GM21825 (cell line): ENCODE results near the gene C10orf120.

Source experiments
- ATAC-seq: cut with Tn5 transposase; IDR thresholded peaks from one replicate; pipeline ENCODE4 v1.9.1; 2021; ENCODE audit warnings: mild to moderate bottlenecking, moderate library complexity; ENCODE audit not compliant: unreplicated experiment

C10orf120 gene

DNA sequence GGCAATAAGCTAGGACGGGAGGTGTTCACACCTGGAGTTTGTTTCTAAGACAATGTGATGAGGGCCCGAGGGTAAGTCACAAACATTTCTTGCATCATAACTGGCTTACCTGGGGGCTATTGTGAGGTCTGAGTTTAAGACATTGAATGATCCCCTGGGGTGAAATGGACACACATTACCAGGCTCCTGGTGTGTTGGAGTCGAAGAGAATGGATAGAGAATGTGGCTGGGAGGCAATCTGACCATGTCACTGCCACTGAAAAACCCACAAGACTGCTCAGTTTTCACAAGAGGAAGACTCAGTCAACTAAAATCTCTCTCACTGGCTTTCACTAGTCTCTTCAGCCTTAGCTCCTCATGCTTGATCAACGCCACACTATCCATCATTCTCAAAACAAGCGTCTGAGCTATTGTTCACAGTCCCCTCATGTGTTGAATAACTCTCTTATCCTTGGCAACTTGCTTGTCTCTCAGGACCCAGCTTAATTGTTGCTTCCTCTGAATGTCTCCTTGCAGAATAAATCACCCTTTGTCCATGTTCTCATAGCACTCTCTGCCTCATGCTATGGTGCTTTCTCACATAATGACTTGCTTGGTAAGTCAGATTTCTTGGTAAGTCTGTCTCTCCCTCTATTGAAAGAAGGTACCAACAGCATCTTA, at the start of gene C10orf120:
TSS of gene C10orf120 (minus strand) at position 51 of the 660 bp plus-strand sequence. CDS start 56 bp downstream, outside the sequence.
- ATAC-seq: no peak

DNA sequence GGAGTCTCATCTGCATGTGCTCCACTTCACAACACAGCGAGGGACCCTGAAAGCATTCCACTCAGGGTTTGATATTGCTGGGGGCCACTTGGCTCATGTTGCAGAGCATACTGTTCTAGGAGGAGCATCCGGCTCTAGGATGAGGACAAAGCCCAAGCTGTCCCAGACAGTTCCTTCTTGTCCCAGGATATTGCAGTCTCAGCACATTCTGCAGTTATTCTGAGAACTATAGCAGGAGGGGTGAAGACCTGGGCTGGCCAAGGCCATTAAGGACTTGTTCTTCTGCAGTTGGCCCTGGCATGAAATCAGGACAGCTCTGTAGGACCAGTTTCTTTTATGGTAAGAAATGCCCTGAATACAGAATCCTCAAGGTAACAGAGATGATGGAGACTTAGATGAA, 48.9 kb upstream of the C10orf120 start:
- no peak for ATAC-seq

GRCh38 chr10:122746408-122746807, 46.8 kb upstream of the C10orf120 start:
- ATAC-seq: no peak

DNA sequence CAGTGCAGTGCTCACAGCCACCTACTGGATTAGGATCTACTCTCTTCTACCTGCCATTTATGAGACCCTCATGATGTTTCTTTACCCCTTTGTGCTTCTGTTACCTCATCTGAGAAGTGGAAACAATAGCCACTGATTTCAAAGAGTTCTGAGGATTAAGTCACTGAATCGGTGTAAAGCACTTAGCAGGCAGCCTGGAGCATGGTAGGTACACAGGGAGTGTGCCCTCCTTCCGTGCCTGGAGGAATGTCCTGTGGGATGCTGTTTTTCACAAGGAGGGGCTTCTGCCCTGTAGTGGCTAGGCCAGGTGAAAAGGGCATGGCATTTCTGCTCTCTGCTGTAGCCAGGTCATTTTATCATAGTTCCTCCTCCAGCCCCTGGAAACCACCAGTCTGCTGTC, 44.6 kb upstream of the C10orf120 start:
- no peak for ATAC-seq

- ATAC-seq: no peak
These were observed 41.0 kb upstream of the C10orf120 start for GRCh38 chr10:122740640-122741039.

DNA sequence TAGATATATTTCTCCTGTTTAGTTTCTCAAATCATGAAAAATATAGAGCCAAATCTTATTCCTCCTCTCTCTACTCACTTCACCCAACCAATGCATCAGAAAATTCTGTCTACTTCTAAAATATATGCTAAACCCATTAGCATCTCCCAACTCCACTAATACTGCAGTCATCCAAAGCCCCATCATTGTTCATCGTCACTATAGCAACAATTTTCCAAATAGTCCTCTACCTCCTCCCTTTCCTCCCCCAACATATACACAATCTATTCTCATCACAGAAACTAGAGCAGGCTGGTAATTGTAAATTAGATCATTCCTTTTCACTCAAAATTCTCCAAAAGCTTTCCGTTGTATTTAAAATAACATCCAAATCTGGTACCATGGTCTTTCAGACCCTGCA, 38.4 kb upstream of the C10orf120 start:
- ATAC-seq: no peak

DNA sequence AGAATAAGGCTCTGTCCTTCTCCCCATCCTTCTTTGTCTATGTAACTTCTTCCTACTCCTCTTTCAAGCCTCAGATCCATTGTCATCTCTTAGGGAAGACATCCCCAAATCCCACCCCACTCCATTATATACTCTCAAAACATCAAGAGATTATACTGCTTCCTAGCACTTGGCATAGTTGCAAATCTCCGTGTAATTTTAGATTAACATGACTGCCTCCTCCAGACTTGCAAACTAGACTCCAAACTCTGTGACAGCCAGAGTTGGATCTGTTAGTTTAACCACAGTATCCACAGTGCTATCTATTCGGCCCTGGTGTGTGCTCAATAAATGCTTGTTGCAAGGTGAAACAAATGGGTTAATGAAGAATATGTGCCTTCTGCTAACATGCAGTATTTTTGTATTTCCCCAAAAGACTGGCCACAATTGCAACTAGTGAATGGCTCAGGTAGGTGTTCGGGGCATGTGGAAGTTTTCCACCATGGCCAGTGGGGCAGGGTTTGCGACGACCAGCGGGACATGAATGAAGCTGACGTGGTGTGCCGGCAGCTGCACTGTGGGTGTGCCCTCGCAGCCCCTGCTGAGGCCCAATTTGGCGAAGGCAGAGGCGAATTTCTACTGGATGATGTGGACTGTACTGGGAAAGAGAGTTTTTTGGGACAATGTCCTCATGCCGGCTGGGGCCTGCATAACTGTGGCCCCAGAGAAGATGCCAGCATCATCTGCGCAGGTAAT, 34.5 kb upstream of the C10orf120 start:
- no peak for ATAC-seq

DNA sequence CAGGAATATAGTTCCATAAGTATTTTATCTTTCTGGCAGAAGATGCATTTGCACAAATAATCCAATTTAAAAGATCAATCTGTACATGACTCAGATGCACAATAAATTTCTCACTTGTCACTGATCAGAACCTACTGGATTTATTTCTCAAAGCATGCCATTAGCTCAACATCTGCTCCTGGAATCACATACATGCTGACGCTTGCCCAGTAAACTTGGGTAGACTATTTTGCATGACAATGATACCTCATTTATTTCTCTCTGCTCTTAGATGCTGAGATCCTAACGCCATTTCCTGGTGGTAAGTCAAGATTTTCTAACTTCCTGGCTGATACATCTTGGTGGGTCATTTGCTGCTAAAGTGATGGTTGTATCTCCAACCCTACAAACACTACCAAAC, 33.8 kb upstream of the C10orf120 start:
- no peak for ATAC-seq

DNA sequence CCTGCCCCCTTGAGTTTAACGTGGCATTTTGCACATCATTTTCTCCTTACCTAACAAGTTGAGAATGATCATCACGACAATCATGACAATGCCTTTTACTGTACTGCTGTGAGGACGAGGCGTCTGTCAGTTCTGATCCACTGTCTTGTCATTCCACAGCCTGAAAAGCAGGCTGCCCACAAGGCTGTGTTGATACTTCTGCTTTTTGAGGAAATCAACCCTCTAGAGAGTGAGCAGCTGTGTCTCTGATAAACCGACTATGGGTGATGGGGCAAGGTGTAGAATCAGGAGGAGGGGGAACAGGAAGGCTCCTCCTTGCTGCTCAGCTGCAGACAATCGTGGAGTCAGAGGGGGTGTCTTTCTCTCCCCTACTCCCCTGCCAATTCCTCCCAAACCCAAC, 30.6 kb upstream of the C10orf120 start:
- ATAC-seq: no peak

GRCh38 chr10:122729126-122729525, 29.5 kb upstream of the C10orf120 start:
- no peak for ATAC-seq

GRCh38 chr10:122727426-122727825, 27.8 kb upstream of the C10orf120 start:
- ATAC-seq: no peak

- no peak for ATAC-seq
These were observed 26.1 kb upstream of the C10orf120 start for GRCh38 chr10:122725768-122726167.

DNA sequence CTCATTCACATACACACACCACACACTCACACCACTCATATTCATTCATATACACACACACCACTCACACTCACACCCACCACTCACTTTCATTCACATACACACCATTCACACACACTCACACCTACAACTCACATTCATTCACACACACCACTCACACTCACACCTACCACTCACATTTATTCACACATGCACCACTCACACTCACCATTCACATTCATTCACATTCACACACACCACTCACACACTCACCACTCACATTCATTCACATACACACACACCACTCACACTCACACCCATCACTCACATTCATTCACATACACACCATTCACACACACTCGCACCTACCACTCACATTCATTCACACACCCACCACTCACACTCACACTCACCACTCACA, 25.4 kb upstream of the C10orf120 start:
- ATAC-seq: no peak

DNA sequence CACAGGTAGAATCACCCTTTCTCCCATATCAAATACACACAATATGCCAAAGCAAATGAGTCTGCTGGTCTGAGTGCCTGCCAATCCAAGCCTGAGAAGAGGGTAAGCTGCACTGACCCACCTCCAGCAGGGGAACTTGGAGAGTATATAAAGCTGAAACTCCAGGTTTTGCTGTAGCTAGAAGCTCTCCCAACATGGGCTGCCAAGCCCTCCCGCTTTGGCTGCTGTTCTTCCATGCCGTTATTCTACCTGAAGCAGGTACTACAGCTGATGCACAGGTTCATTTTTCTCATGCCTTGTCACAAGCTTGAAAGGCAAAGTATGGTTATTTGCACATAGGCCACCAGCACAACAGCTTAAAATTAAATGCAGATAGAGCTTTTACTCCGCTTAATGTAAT, 21.5 kb upstream of the C10orf120 start:
- no peak for ATAC-seq

DNA sequence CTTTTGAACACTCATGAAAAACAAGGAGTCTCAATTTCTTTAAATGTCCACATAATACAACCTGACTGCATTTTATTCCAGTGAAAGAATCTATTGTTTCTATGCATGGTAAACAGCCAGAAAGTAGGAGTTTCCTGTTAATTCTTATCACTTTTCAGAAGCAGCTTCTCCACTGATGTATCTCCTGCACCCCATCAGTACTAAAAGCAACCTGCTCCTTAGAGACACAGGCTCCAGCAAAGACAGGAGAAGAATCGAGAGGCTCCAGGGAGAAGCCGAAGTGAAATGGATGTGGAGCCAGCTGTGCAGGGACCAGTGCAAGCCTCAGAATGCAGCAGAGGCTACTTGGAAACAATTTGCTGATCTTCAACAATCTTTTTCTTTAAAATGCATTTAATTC, 16.4 kb upstream of the C10orf120 start:
- no peak for ATAC-seq

- no peak for ATAC-seq
These were observed 15.9 kb upstream of the C10orf120 start for GRCh38 chr10:122715576-122715975.

DNA sequence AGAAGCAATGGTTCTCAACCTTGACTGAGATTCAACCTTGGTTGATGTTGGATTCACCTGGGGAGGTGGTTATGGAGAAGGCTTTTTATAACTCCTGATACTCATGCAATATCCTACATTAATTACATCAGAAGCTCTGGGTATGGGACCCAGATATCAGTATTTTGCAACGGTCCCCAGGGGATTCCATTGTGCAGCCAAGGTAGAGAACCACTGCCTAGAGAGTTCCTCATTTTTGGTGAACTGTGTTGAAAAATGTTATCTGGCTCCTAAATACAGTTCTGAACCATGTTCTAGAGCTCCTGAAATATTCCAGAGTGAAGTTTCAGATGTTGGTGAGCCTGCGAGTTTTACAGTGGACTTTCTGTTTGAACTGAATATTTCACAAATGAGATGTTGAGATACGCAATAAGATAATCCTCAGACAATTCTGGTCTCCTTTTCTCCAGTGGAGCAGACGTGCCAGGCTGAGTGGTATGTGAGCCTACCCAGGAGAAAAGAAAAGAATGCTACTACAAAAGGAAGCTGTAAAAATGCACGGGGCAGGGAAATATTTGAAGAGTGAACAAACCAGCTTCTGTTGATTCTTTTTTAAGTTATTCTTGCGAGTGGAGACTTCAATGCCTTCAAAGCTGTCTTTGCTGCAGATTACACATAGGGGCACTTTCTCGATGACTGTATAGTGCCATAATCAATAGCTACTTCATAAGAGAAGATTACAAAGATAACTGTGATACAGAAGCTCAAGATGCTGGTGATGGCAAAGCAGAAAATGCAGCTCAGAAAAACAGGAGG, 13.6 kb upstream of the C10orf120 start:
- no peak for ATAC-seq

GRCh38 chr10:122710576-122710975, 10.9 kb upstream of the C10orf120 start:
- ATAC-seq: no peak

GRCh38 chr10:122709971-122710370, 10.3 kb upstream of the C10orf120 start:
- no peak for ATAC-seq

- no peak for ATAC-seq
These were observed 7.9 kb upstream of the C10orf120 start for GRCh38 chr10:122707535-122707934.

- no peak for ATAC-seq
These were observed 7.3 kb upstream of the C10orf120 start for GRCh38 chr10:122706947-122707346.

DNA sequence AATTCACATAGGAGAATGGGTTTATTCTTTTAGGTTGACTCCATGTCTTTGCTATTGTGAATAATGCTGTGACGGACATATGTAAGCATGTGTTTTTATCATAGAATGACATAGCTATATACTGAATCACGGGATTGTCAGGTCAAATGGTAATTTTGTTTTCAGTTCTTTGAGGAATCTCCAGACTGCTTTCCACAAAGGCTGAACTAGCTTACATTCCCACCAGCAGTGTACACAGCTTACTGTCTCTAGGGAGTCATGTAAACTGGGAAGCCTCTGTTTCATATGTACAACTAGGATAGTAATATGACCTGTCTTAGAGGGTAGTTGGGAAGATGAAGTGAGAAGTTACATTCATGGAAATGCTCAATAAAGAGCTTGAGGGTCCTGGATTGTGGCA, 6.8 kb upstream of the C10orf120 start:
- no peak for ATAC-seq
